Hypothalamus (tissue), 51 donors: ENCODE data around the gene RPL38.

Source experiments
- DNase-seq, 51 donors: peaks; one replicate each; lab custom pipeline; 2025; lab: John Stamatoyannopoulos, UW

Gene RPL38

DNA sequence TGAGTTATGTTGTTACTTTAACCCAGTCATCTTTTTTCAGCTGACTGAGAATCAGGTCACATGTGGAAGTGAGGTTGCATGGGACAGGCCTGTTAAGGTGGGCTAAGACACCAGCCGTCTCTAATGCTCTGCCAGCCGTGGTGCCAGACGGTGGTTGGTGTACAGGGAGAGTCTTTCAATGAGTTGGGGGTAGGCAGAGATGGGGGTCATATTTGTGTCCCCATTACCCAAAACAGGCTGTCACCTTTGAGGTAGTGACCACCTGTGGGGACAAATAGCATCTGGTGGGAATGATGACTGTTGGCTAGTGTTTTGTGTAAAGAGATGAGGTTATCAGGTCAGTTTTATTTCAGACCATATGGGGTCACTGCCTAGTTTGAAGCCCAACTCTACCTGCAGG, 1.8 kb downstream of the RPL38 start:
- DNase-seq = no peak

DNA sequence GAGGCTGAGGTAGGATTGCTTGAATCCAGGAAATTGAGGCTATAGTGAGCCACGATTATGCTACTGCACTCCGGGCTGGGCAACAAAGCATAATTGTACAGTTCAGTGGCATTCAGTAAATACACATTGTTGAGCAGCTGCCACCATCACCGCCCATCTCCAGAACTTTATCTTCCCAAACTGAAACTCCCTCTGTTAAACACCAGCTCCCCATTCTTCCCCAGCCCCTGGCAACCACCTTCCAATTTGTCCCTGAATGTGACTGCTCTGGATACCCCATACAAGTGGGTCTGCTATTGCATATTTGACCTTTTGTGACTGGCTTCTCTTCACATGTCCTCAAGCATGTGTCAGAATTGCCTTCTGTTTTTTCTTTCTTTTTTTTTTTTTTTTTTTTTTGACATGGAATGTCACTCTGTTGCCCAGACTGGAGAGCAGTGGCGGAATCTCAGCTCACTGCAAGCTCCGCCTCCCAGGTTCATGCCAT, 2.9 kb downstream of the RPL38 start:
- DNase-seq = peak in 4 of 51 donors; percentile 16 to 44 (median 22)

DNA sequence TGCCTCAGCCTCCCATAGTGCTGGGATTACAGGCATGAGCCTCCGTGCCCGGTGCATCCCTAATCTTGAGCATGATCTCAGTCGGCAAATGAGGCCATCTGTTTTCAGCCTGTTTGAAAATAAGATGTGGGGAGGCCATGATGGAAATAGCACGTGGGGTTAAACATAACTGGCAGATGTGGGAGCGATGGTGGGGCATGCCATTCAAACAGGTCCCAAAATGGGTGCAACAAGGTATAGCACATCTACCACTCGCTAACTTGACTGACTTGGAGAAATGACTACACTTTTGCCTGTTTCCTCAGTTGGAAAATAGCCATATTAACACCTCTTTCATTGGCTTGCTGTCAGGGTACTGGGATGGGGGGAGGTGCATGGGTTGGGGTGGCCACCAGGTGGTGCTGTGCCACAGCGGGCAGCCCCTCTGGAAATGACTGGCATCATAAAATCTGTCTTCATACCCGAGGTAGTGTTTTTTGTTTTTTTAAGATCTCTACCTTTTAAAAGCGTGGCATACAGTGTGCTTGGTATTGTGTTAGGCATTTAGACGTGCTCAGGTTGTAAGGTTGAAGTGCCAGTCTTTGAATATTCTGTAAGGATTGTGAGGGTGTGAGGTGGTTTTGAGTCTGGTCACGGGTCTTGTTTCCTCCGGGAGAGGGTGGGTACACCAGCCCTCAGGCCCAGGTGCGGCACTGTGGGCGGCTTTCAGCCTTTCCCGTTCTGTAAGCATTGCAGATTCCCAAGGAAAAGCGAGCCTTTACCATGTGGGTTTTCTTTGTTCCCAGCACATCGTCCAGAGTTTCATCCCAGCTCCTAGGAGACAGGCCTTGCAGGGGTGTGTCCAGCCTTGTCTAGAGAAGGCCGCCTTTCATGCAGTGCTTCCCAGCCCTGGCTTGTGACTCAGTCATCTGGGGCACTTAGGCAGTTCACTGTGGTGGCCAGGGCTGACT, 7.0 kb downstream of the RPL38 start:
- peak in 50 of 51 donors; percentile 21 to 91 (median 64) for DNase-seq

DNA sequence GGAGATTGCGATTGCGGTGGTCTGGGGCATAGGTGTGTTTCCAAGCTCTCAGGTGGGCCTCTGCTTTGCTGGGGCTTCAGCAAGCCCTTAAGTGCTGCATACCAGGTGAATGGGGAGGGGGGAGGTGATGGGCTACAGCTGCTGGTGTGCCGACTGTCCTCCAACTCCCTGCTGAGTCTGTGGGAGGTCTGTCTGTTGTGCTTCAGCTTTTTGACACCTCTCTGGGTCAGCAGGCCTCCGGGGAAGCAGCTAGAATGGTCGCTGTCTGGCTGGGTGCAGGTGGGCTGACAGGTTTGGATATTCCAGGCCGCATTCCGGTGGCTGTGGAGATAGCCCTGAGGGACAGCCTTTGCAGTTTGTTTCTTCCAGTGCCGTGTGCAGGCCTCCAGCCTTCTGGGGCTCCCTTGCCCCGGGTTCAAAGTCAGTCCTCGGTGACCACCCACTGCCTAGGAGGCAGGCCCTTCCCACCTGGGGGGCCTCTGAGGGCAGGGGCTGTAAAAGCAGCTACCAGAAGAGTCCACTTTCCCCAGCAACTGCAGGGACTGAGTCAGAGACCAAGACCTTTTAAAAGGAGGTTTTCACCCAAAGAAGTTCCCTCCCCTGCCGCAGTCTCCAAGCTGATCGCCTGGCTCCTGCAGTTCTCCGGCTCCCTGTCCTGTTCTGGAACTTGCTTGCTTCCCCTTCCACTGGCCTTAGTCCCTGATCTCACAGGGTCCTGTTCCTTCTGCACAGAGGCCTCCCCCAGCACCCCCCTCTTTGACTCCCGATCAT, 7.8 kb downstream of the RPL38 start:
- DNase-seq = peak in 8 of 51 donors; percentile 23 to 74 (median 52)

DNA sequence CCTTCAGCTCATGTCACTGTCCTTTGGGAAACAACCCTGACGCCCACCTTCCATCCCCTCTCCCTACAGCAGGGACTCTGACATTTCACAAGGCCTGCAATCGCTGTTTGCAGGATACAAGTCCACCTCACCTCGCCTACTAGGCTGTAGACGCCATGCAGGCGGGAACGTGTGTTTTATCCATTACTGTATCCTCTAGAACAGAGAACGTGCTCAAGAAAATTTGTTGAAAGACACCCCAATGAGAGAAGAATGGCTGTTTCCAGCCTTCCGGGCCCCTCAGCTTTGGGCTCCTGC, 8.4 kb downstream of the RPL38 start:
- peak in 5 of 51 donors; percentile 39 to 74 (median 54) for DNase-seq

DNA sequence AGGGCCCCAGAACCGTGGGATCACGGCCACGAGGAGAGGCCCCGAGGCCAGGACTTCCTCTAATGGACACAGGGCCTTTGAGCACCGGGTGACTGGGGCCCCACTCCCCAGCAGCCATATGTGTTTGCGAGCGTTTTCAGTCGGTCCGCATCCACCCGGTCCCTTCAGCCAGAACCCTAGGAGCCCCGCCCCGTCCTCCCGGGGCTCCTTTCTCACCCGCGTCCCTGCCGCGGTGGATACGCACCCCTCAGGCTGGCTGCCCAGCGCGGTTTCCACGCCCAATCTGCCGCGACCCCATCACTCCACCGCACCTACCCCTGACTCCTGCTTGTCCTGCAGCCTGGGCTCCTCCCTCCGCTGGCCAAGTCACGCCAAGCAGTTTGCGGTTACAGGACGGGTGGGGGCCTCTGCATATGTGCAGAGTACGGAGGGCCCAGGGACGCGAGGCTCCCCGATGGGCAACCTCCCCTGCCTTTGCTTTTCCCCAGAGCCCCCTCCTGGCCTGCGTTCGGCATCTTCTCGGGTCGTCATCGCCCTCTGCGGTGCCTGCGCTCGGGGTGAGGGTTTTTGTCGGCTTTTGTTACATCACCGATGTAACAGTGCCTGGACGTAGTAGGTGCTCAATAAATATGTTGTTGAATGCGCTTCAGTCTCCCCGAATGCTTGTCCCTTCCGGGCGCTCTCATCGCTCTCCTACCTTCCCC, 8.9 kb downstream of the RPL38 start:
- DNase-seq = peak in 15 of 51 donors; percentile 27 to 63 (median 46)

DNA sequence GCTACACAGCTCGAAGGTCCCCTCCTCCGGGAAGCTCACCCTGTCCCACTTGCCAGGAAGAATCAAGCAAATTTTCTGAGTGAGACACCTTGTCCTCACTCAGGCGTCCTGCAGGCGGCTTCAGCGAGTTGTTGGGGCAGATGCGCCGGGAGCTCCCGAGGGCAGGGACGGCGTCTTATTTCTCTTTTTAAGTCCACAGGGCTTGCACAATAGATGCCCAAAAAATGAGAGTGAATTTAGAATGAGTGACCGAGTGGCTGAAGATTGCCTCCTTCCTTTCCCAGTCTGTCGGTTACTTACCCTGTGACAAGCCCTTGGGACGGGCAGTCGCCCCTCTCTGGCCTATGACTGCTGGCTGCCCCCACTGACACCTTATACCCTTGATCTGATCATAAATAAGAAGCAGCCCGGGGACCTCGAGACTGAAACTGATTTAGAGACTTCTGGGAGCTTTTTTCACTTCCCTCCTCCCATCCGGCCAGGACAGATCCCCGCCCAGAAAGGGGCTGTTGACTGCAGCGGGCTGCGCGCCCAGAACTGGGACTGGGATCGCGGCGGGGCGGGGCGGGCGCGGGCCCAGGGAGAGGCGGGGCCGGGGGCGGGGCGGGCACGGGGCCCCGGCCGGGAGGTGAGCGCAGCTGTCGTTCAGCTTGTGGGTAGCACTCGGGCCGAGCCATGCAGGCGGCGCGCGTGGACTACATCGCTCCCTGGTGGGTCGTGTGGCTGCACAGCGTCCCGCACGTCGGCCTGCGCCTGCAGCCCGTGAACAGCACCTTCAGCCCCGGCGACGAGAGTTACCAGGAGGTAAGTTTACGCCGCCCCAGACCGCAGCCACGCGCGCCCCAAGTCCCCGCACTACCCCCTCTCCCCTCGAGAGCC, 9.7 kb downstream of the RPL38 start, which contains the start of gene TTYH2:
TSS of gene TTYH2 (plus strand) at position 659 of the 879 bp plus-strand sequence. CDS start at position 676, 17 bp downstream.
- DNase-seq = peak; percentile 55 to 96 (median 90)

DNA sequence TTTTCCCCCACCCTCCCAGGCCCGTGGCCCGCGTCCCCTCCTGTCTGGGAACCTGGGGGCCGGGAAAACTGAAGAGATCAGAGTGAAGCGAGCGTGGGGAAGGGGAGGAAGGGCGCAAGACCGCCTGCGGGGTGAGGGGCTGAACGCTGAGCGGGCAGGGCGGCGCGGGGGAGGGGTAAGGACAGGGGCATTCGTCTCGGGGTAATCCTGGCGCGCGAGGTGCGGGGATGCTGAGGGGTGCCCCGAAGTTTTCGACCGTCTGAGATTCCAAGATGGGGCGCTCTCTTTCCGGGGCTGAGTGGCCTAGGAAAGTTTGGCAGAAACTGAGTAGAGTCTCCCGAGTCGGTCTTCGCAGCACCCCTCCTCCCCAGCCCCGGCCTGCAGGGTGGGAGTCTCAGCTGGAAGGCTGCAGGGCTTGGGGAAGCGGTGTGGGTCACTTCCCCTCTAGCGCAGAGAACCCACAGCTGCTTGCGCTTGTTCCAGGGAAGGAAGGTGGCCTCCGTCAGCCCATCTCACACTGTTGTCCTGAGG, 10.4 kb downstream of the RPL38 start:
- DNase-seq = peak in 30 of 51 donors; percentile 12 to 72 (median 46)

DNA sequence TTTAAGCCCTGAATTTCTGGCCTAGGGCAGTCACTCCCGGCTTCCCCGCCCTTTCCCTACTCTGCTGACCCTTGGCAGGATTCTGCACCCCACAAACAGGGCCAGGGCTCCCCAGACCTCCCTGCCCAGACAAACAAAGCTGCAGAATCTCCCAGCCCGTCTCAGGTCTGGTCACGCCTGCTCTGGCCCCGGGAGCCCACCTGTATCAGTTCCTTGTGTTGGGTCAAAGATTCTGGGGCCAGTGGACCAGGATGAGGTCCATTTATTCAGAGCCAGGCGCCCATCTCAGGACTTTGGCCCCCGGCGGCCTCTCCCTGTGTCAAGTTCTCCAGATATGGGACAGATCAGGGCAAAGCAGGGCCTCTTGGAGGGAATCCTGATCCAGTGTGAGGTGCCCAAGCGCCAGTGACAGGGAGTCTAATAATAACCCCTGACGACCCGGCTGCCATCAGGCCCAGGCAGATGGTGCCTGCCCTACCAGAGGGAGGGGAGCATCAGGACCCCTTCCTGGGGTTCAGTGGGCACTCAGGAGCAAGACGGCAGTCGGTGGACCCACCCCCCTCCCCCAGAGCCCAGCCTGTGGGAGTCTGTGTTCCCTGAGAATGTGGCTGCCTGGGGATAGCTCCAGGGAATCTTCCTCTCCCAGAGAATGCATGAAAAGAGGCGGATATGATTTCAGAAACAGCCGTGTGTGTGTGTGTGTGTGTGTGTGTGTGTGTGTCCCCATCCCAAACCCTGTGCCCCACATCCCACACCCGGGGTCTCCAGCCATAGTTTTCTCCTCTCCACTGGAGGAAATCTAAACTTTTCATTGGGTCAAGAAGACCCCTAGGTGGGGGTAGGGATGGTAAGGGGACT, 11.2 kb downstream of the RPL38 start:
- peak in 6 of 51 donors; percentile 21 to 57 (median 36) for DNase-seq

DNA sequence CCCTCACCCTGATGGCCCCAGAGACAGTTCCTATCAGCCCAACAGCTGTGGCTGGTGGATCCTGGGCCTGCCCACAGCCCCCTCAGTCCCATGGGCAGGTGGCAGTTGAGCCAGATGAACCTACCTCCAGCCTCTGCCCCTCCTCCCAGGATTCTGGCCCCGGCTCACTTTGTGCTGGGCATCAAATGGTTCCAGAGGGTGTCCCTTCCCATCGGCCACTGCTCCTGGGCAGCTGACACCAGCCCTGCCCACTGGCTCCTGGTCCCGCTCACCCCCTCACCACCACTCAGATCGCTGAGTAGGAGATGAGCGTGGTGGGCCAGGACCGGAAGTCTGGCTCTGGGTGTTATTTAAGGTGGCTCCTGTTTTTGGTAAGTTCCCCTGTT, 11.9 kb downstream of the RPL38 start:
- DNase-seq = peak in 44 of 51 donors; percentile 16 to 80 (median 58)

DNA sequence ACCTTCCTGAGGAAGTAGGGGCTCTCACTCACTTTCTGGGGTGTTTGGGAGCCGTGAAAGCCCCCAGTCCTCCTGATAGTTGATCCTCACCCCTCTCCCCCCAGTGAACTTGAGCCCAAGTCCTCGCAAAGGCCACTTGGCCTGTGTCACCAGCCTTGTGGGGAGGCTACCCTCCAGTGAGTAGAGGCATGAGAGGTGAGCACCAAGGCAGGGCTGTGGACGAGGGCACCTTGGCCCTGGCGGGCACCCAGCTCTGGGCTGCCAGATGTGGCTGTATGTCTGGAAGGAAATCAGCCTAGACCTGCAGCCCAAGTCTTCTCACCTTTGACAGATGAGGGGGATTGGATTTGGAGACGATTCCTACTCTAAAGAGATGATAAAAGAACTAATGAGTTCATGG, 13.0 kb downstream of the RPL38 start:
- no peak for DNase-seq

DNA sequence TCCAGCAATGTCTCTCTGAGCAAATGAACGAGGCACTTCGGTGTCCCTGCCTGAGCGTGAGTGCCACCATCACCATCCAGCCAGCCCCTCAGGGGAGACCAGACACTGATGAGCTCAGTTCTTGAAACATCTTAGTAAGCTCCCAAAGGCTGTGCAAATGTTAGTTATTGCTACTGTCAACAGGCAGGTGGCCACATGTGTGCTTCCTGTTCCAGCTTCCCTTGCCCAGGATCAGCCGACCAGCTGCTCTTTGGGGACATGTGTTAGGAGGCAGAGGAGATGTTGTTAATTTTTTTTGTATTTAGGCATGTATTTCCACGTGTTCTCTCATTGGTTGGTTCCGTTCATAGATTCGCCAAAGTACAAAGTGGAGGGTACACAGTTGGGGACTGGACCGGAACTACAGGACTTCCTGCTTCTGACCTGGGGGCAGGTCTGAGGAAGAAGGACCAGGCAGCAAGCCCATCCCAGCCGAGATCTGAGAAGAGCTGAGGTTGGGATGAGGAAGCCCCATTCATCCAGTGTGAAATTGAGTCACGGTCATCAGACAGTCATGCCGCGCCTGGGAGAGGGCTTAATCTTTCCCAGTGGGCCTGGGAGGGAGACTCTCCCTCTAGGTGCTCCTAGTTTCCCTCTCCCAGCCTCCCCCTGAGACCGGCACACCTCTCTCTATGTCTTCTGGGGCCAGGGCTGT, 13.7 kb downstream of the RPL38 start:
- DNase-seq = no peak

DNA sequence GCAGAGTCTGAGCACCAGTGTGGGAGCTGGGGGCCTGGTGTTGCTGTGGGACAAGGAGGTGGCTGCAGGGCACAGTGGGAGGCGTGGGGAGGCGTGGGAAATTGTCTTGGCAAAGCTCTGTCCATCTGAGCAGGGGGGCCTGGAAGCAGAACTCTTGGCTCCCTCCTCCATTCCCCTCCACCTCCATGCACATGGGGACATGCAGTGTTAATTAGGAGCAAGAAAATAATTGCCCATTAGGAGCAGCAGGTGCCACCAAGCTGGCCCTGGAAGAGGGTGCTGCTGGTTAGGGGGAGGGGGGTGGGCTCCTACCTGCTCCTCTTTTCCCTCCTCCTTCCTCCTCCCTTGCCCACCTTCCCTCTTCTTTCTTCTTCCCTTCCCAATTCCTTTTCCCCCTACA, 14.4 kb downstream of the RPL38 start:
- no peak for DNase-seq

DNA sequence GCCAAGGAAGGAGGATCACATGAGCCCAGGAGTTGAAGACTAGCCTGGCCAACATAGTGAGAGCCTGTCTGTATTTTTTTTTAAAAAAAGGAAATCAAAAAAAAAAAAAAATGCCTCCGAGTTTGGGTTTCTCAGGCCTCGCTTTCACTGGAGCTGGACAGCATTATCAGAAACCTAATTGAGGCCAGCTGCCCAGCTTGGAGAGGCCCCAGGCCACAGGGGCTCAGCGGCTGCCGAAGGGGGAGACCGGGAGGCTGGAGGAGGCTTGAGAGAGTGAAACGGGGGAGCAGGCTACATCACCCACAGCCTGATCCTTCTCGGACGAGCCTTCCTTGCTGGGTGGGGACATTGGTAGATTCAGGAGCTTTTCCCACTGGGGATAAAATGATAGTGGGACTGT, 15.0 kb downstream of the RPL38 start:
- DNase-seq = no peak

DNA sequence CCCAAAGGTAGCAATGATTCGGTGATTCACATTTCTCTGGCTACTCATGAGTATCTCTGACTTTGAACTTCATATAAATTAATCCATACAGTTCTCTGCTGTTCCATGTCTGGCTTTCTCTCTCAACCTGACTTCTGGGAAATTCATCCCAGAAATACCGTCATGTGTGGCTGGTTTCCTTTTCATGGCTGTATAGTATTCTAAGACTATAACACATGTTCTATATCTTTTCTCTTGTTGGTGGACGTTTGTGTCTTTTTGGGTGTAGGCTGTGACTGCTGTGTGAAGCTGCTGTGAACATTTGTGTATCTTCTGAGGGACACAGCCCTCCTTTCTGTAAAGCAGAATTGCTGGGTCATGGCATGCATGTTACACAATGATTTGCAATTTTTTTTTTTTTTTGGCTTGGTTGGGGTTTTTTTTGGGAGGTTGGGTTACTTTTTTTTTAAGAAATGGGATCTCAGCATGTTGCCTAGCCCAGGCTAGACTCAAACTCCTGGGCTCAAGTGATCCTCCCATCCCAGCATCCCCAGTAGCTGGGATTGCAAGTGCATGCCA, 16.2 kb downstream of the RPL38 start:
- no peak for DNase-seq

DNA sequence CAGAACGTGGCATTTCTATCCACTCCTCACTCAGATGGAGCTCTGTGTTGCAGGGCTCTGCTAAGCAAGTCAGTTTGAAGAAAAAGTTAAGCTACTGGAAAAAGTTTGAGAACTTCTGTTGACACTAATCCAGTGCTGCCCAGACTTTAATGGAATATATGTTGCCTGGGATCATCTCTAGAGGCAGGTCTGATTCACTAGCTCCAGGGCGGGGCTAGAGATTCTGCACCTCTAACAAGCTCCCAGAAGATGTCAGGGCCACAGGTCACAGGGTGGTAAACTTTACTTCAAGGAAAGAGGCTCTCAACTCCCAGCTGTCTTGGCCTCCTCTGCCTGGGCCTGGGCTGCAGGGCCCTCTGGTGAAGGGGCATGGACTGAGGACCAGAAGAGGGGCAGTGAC, 16.7 kb downstream of the RPL38 start:
- no peak for DNase-seq

DNA sequence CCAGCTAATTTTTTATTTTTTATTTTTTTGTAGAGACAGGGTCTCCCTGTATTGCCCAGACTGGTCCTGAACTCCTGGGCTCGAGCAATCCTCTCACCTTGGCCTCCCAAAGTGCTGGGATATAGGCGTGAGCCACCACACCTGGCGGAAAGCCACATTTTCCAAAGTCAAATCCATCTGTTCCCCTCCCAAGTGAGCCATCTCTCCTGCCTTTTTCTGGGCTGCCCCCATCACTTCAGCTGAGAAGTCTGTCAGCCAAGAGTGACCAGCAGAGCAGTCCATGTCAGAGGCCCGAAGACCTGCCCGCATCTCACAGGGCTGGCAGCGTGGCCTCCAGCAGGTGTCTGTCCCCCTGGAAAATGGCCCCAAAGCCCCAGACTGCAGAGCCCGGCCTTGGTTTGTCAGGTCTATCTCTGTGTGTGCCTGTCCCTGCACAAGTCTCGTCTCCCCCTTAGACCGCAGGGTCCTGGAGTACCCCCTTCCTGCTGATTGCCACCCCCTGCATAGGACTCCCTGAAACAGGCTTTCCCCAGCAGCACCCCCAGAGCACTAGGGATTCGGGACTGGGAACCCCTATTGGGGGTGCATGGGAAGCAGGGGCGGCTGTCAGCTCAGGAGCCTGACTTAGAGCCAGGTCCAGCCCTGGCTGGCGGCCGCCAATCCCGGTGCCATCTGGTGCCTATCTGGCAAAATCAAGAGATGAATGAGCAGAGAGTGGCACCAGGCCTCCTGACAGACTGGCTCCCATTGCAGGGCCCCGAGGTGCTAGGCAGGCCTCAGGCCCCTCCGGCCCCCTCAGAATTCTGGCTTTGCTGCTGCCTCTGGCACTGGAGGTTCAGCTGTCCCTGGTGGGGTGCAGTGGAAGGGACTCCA, 17.7 kb downstream of the RPL38 start:
- no peak for DNase-seq
